MM.1S (cell line): ENCODE results near the gene OAS1.

Source experiments
- DNase-seq: peaks from one replicate; pipeline ENCODE4 v3.0.0-alpha.2; 2015
- H2AFZ ChIP-seq: fragments of 300-600 bp; sonication (generic); 2 replicates; pipeline ENCODE4 v1.6.0; 2016; ENCODE audit warnings: antibody characterized with exemption, low read length
- H3F3A ChIP-seq: fragments of 300-600 bp; sonication (generic); 2 replicates; pipeline ENCODE4 v1.6.1; 2016; ENCODE audit warnings: mild to moderate bottlenecking, antibody characterized with exemption, low read length, moderate library complexity, mixed read lengths; ENCODE audit not compliant: insufficient read depth
- H3K27ac ChIP-seq: fragments of 300-600 bp; sonication (generic); 2 replicates; pipeline ENCODE4 v1.5.1; 2016; ENCODE audit warnings: mild to moderate bottlenecking, low read length
- H3K27me3 ChIP-seq: fragments of 300-600 bp; sonication (generic); replicated peaks from 2 replicates; pipeline ENCODE4 v1.6.0; 2016; ENCODE audit warnings: low read length; ENCODE audit not compliant: insufficient read depth
- H3K36me3 ChIP-seq: fragments of 300-600 bp; sonication (generic); replicated peaks from 2 replicates; pipeline ENCODE4 v1.6.1; 2016; ENCODE audit warnings: mild to moderate bottlenecking, low read length, mixed read lengths; ENCODE audit not compliant: insufficient read depth
- H3K4me1 ChIP-seq: fragments of 300-600 bp; sonication (generic); 2 replicates; pipeline ENCODE4 v1.6.1; 2016; ENCODE audit warnings: low read length, mixed read lengths
- H3K4me2 ChIP-seq: fragments of 300-600 bp; sonication (generic); 2 replicates; pipeline ENCODE4 v1.6.0; 2016; ENCODE audit warnings: low read depth, low read length
- H3K4me3 ChIP-seq: fragments of 300-600 bp; sonication (generic); 2 replicates; pipeline ENCODE4 v1.5.1; 2016; ENCODE audit warnings: low read length, mixed read lengths
- H3K79me2 ChIP-seq: fragments of 300-600 bp; sonication (generic); 2 replicates; pipeline ENCODE4 v1.6.1; 2016; ENCODE audit warnings: mixed run types, low read length, mixed read lengths
- H3K9ac ChIP-seq: fragments of 300-600 bp; sonication (generic); 2 replicates; pipeline ENCODE4 v1.6.1; 2016; ENCODE audit warnings: low read length, mixed read lengths
- H3K9me2 ChIP-seq: fragments of 300-600 bp; sonication (generic); replicated peaks from 2 replicates; pipeline ENCODE4 v1.6.1; 2016; ENCODE audit warnings: mild to moderate bottlenecking, low read length, mixed read lengths; ENCODE audit not compliant: insufficient read depth
- H3K9me3 ChIP-seq: fragments of 300-600 bp; sonication (generic); replicated peaks from 2 replicates; pipeline ENCODE4 v1.6.1; 2016; ENCODE audit warnings: mild to moderate bottlenecking, low read length, mixed read lengths; ENCODE audit not compliant: insufficient read depth
- H4K20me1 ChIP-seq: fragments of 300-600 bp; sonication (generic); 2 replicates; pipeline ENCODE4 v1.6.1; 2016; ENCODE audit warnings: mild to moderate bottlenecking, low read length, moderate library complexity, mixed read lengths; ENCODE audit not compliant: insufficient read depth
- CTCF ChIP-seq: fragments of 300-600 bp; sonication (generic); IDR thresholded peaks from 2 replicates; pipeline ENCODE4 v1.5.1; 2016; ENCODE audit warnings: antibody characterized with exemption, low read length, mixed read lengths
- EZH2 ChIP-seq: fragments of 300-600 bp; sonication (generic); optimal IDR thresholded peaks from 2 replicates; pipeline ENCODE3; 2017; ENCODE audit warnings: low read depth, mild to moderate bottlenecking, antibody characterized with exemption, low read length, mixed read lengths
- EZH2phosphoT487 ChIP-seq: fragments of 300-600 bp; sonication (generic); IDR thresholded peaks from 2 replicates; pipeline ENCODE4 v1.6.1; 2018; ENCODE audit warnings: antibody characterized with exemption, low read length

The OAS1 gene

GRCh38 chr12:112939761-112940381 is 33.1 kb downstream of the OAS1 start:
- H3K36me3 ChIP-seq: no peaks in the 10 kb centered on the region
- peak overlapping the region; percentile 28 for H2AFZ ChIP-seq
- peak overlapping the region; percentile 25; the same call in 1 of the 2 replicates for H3K27ac ChIP-seq
- peaks cover 8% of the 10 kb centered on the region; the same call in 1 of the 2 replicates for H3K4me1 ChIP-seq
- H3K9me2 ChIP-seq: no peaks in the 10 kb centered on the region
- no peaks in the 10 kb centered on the region for H3K27me3 ChIP-seq
- H4K20me1 ChIP-seq: no peaks in the 10 kb centered on the region
- peaks cover 7% of the 10 kb centered on the region; the same call in 1 of the 2 replicates for H3F3A ChIP-seq
- H3K4me3 ChIP-seq: peak overlapping the region; percentile 49
- H3K9ac ChIP-seq: no peak overlapping the region; the same call in 1 of the 2 replicates
- no peaks in the 10 kb centered on the region for H3K9me3 ChIP-seq
- H3K79me2 ChIP-seq: no peaks in the 10 kb centered on the region
- no peak for TF ChIP-seq EZH2
- TF ChIP-seq EZH2phosphoT487: no peak
- no peak for TF ChIP-seq CTCF
- H3K4me2 ChIP-seq: peak overlapping the region; percentile 87
- DNase-seq: no peak

- Histone ChIP-seq H3K9ac (no peak overlapping the region), H3K9me2 (no peaks in the 10 kb centered on the region), H2AFZ (no peak overlapping the region), H3K79me2 (no peaks in the 10 kb centered on the region), H3K27ac (no peak overlapping the region), H3K27me3 (no peaks in the 10 kb centered on the region), H3F3A (peaks cover 7% of the 10 kb centered on the region; the same call in 1 of the 2 replicates), H4K20me1 (no peaks in the 10 kb centered on the region), H3K4me3 (no peak overlapping the region), H3K9me3 (no peaks in the 10 kb centered on the region), H3K4me2 (no peak overlapping the region), H3K36me3 (no peaks in the 10 kb centered on the region), H3K4me1 (peaks cover 8% of the 10 kb centered on the region; the same call in 1 of the 2 replicates)
- DNase-seq: no peak
- no peak for TF ChIP-seq EZH2
- no peak for TF ChIP-seq EZH2phosphoT487
- TF ChIP-seq CTCF: no peak
These were observed 35.0 kb downstream of the OAS1 start for GRCh38 chr12:112941528-112942335.

- H3K79me2 ChIP-seq: no peaks in the 10 kb centered on the region
- no peaks in the 10 kb centered on the region for H3K9me2 ChIP-seq
- H4K20me1 ChIP-seq: no peaks in the 10 kb centered on the region
- H3K27ac ChIP-seq: no peak overlapping the region
- no peak overlapping the region for H3K4me3 ChIP-seq
- H3K27me3 ChIP-seq: no peaks in the 10 kb centered on the region
- peaks cover 7% of the 10 kb centered on the region; the same call in 1 of the 2 replicates for H3F3A ChIP-seq
- H3K4me1 ChIP-seq: peaks cover 8% of the 10 kb centered on the region; the same call in 1 of the 2 replicates
- H3K4me2 ChIP-seq: no peak overlapping the region
- H3K36me3 ChIP-seq: no peaks in the 10 kb centered on the region
- no peak for DNase-seq
- no peaks in the 10 kb centered on the region for H3K9me3 ChIP-seq
- H3K9ac ChIP-seq: no peak overlapping the region
- H2AFZ ChIP-seq: no peak overlapping the region
- TF ChIP-seq EZH2 (no peak), EZH2phosphoT487 (no peak), CTCF (no peak)
These were observed 35.8 kb downstream of the OAS1 start for GRCh38 chr12:112942572-112942971.
